DOHH2 (cell line): Measurements from ENCODE around the gene WWP2.
"Not testable (repeated sequence)": the region's sequence is repeated elsewhere in the genome, so short reads cannot be mapped to it uniquely, and the experiment has no call there.

ENCODE experiments used
- H3F3A ChIP-seq: fragments of 200-600 bp; sonication (generic), shearing (Covaris generic); 2 replicates; pipeline ENCODE4 v1.6.0; 2016; ENCODE audit warnings: antibody characterized with exemption, mild to moderate bottlenecking; ENCODE audit not compliant: control insufficient read depth, insufficient read depth
- H3K27ac ChIP-seq: fragments of 200-600 bp; sonication (generic); 2 replicates; pipeline ENCODE4 v1.5.1; 2014; ENCODE audit warnings: low read depth, mild to moderate bottlenecking, low read length, moderate library complexity
- H3K27me3 ChIP-seq: fragments of 200-600 bp; sonication (generic); 2 replicates; pipeline ENCODE4 v1.6.1; 2014; ENCODE audit warnings: mild to moderate bottlenecking, low read length, mixed read lengths; ENCODE audit not compliant: control insufficient read depth
- H3K36me3 ChIP-seq: fragments of 200-600 bp; sonication (generic); 2 replicates; pipeline ENCODE4 v1.6.1; 2014; ENCODE audit warnings: mild to moderate bottlenecking, low read length, moderate library complexity, mixed read lengths; ENCODE audit not compliant: control insufficient read depth
- H3K4me1 ChIP-seq: fragments of 200-600 bp; sonication (generic); 2 replicates; pipeline ENCODE4 v1.6.1; 2014; ENCODE audit warnings: mild to moderate bottlenecking, low read length, mixed read lengths; ENCODE audit not compliant: control insufficient read depth
- H3K4me2 ChIP-seq: fragments of 200-600 bp; sonication (generic); 2 replicates; pipeline ENCODE4 v1.6.0; 2014; ENCODE audit warnings: mild to moderate bottlenecking, low read length, moderate library complexity
- H3K4me3 ChIP-seq: fragments of 200-600 bp; sonication (generic); 2 replicates; pipeline ENCODE4 v1.5.1; 2014; ENCODE audit warnings: mild to moderate bottlenecking, low read length, mixed read lengths
- H3K79me2 ChIP-seq: fragments of 200-600 bp; sonication (generic); 2 replicates; pipeline ENCODE4 v1.6.1; 2014; ENCODE audit warnings: mild to moderate bottlenecking, low read length, mixed read lengths; ENCODE audit not compliant: control insufficient read depth
- H3K9me2 ChIP-seq: fragments of 200-600 bp; sonication (generic); replicated peaks from 2 replicates; pipeline ENCODE4 v1.6.1; 2014; ENCODE audit warnings: mild to moderate bottlenecking, low read length, mixed read lengths; ENCODE audit not compliant: control insufficient read depth
- H3K9me3 ChIP-seq: fragments of 200-600 bp; sonication (generic); 2 replicates; pipeline ENCODE4 v1.6.1; 2014; ENCODE audit warnings: antibody characterized with exemption, low read length, mixed read lengths; ENCODE audit not compliant: control insufficient read depth, insufficient read depth
- H4K20me1 ChIP-seq: fragments of 200-600 bp; sonication (generic); 2 replicates; pipeline ENCODE4 v1.6.0; 2014; ENCODE audit warnings: low read depth, mild to moderate bottlenecking, antibody characterized with exemption, low read length, moderate library complexity; ENCODE audit not compliant: control insufficient read depth, insufficient read depth
- EZH2phosphoT487 ChIP-seq: fragments of 200-600 bp; sonication (generic); IDR thresholded peaks from 2 replicates; pipeline ENCODE4 v1.6.1; 2017; ENCODE audit warnings: borderline replicate concordance, mild to moderate bottlenecking, antibody characterized with exemption, low read length, moderate library complexity, mixed read lengths
- TF ChIP-seq, protein P1 (sequence below): fragments of 200-600 bp; sonication (generic); IDR thresholded peaks from one replicate; pipeline ENCODE4 v1.5.1; 2014; ENCODE audit warnings: antibody characterized with exemption, mild to moderate bottlenecking, low read depth, low read length; ENCODE audit not compliant: poor library complexity, severe bottlenecking

The WWP2 gene

DNA sequence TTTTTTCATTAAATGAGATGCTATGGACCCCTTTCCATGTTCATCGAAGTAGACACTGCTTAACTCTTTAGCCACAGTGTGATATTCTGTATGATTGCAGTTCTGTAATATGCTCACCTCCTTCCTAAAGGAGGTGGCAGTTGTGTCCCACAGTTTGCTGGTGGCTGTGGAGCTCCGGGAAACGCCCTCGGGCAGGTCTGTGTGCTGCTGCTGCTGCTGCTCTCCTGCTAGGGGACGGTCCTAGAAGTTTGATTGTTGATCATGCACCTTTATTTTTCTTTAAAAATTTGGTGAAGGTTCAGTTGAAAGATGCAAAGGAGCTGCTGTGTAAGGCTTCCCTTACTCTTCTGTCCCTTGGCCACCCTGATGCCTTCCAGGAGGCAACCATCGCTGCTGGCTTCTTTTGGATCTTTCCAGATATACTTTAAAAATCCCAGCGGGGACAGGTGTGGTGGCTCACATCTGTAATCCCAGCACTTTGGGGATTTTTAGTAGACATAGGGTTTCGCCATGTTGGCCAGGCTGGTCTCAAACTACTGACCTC lies 180.6 kb downstream of the WWP2 start:
- no peak overlapping the region for H3K27ac ChIP-seq
- H3K36me3 ChIP-seq: peaks cover 13% of the 10 kb centered on the region
- H3K4me2 ChIP-seq: no peak overlapping the region
- H3K4me3 ChIP-seq: no peak overlapping the region
- H3F3A ChIP-seq: no peaks in the 10 kb centered on the region
- H3K27me3 ChIP-seq: no peaks in the 10 kb centered on the region
- no peaks in the 10 kb centered on the region for H4K20me1 ChIP-seq
- H3K4me1 ChIP-seq: no peaks in the 10 kb centered on the region
- H3K9me2 ChIP-seq: no peaks in the 10 kb centered on the region
- no peaks in the 10 kb centered on the region for H3K79me2 ChIP-seq
- H3K9me3 ChIP-seq: no peaks in the 10 kb centered on the region
- TF ChIP-seq EZH2phosphoT487: no peak
- TF ChIP-seq, protein P1, sequence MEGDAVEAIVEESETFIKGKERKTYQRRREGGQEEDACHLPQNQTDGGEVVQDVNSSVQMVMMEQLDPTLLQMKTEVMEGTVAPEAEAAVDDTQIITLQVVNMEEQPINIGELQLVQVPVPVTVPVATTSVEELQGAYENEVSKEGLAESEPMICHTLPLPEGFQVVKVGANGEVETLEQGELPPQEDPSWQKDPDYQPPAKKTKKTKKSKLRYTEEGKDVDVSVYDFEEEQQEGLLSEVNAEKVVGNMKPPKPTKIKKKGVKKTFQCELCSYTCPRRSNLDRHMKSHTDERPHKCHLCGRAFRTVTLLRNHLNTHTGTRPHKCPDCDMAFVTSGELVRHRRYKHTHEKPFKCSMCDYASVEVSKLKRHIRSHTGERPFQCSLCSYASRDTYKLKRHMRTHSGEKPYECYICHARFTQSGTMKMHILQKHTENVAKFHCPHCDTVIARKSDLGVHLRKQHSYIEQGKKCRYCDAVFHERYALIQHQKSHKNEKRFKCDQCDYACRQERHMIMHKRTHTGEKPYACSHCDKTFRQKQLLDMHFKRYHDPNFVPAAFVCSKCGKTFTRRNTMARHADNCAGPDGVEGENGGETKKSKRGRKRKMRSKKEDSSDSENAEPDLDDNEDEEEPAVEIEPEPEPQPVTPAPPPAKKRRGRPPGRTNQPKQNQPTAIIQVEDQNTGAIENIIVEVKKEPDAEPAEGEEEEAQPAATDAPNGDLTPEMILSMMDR: no peak

GRCh38 chr16:69943241-69944036 lies 181.3 kb downstream of the WWP2 start:
- H3K27me3 ChIP-seq, H3K4me1 ChIP-seq, H3K4me2 ChIP-seq, H3K9me3 ChIP-seq, H3K27ac ChIP-seq, H3K9me2 ChIP-seq, H3K4me3 ChIP-seq, H3F3A ChIP-seq, H3K79me2 ChIP-seq, H4K20me1 ChIP-seq: not testable (repeated sequence)
- peaks cover 12% of the 10 kb centered on the region for H3K36me3 ChIP-seq

- not testable (repeated sequence) for H3K4me3 ChIP-seq, H3F3A ChIP-seq, H4K20me1 ChIP-seq, H3K4me1 ChIP-seq, H3K36me3 ChIP-seq, H3K79me2 ChIP-seq, H3K9me3 ChIP-seq, H3K9me2 ChIP-seq, H3K4me2 ChIP-seq, H3K27me3 ChIP-seq, H3K27ac ChIP-seq
These were observed 188.3 kb downstream of the WWP2 start for GRCh38 chr16:69950411-69950810.

GRCh38 chr16:69951017-69951671 lies 189.0 kb downstream of the WWP2 start, which contains the start of gene CLEC18A:
TSS of gene CLEC18A (plus strand) at chr16:69951334. CDS start at chr16:69951367, 33 bp downstream.
- H3K36me3 ChIP-seq: not testable (repeated sequence)

DNA sequence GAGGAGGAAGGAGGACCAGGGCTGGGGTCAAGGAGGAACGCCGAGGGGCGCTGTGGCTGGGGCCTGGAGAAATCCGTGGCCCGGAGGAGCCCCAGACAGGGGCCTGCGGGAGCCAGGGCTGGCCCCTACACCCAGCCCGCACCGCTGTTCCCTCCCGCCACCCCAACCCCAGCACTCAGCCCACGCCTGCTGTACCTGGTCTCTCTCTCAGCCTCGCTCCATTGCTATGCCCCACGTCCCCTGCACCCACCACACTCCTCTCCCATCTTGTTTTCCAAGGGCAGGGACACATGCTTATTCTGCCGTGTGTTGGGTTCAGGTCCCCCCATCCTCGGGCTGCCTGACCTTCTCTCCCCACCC lies 189.5 kb downstream of the WWP2 start:
- not testable (repeated sequence) for H3K36me3 ChIP-seq, H3K27me3 ChIP-seq, H4K20me1 ChIP-seq, H3K4me1 ChIP-seq, H3K79me2 ChIP-seq, H3K9me2 ChIP-seq, H3K9me3 ChIP-seq, H3K4me2 ChIP-seq, H3F3A ChIP-seq, H3K27ac ChIP-seq, H3K4me3 ChIP-seq

More at GRCh38 chr16:69951017-69951671, 189.0 kb downstream of the WWP2 start, which contains the start of gene CLEC18A:
- H3K27ac ChIP-seq, H3F3A ChIP-seq, H3K4me3 ChIP-seq, H3K9me2 ChIP-seq, H3K27me3 ChIP-seq, H4K20me1 ChIP-seq, H3K4me1 ChIP-seq, H3K4me2 ChIP-seq, H3K79me2 ChIP-seq, H3K9me3 ChIP-seq: not testable (repeated sequence)

GRCh38 chr16:69952116-69952515 lies 190.0 kb downstream of the WWP2 start:
- not testable (repeated sequence) for H3K4me3 ChIP-seq, H3K9me3 ChIP-seq, H3K4me2 ChIP-seq

More at GRCh38 chr16:69952116-69952515, 190.0 kb downstream of the WWP2 start:
- not testable (repeated sequence) for H3K27ac ChIP-seq, H3K79me2 ChIP-seq, H3K9me2 ChIP-seq, H3F3A ChIP-seq, H4K20me1 ChIP-seq, H3K36me3 ChIP-seq, H3K27me3 ChIP-seq, H3K4me1 ChIP-seq
